ENCODE measurements around the gene LRP2. TPM values are rescaled to one million over a fixed set of nuclear protein-coding genes. Genes with fewer than 3 reads are reported as not detected.

Gene LRP2
- total RNA-seq, 4 donors from 2014 or later = not detected

GRCh38 chr2:169160926-169161481 is 201.3 kb downstream of the LRP2 start:
- H3K27ac ChIP-seq = no peak overlapping the region
- no peak overlapping the region for H3K4me3 ChIP-seq
- no peak for ATAC-seq
- TF ChIP-seq EP300 (IDR thresholded peaks at IDR 0.05) (no peak), POLR2AphosphoS5 (IDR thresholded peaks at IDR 0.05) (no peak), POLR2A (IDR thresholded peaks at IDR 0.05) (no peak), CTCF (IDR thresholded peaks at IDR 0.05) (no peak)
- WGBS, 2 donors (ENCODE audit: low coverage in 1 of 2) = 80 to 82% methylated on average over 1 to 2 of the region's 2 CpGs
- H3K9me3 ChIP-seq = no peaks in the 10 kb centered on the region
- H3K27me3 ChIP-seq = no peaks in the 10 kb centered on the region
- no peaks in the 10 kb centered on the region for H3K4me1 ChIP-seq
- no peaks in the 10 kb centered on the region for H3K36me3 ChIP-seq

DNA sequence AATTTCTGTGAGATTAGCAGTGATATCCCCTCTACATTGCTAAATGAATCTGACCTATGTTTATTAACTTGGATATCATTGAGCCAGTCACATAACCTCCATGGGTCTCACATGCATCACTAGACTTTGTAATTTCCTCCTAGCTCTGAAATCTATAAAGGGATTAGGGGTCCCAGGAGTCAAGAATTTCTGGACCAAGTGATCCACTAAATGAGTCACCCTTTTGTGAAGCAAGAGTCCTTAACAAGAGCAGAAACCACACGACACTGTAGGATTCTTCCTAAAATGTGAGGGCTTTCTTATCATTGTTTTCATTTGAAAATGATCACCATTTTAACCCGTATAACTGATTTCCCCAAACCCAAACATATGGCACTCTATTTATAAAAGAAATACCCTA is 202.6 kb downstream of the LRP2 start:
- Histone ChIP-seq H3K27ac (no peak overlapping the region), H3K9me3 (peaks cover 0 to 6% (median 0%) of the 10 kb centered on the region in 3 donors), H3K4me1 (no peaks in the 10 kb centered on the region), H3K4me3 (no peak overlapping the region), H3K27me3 (no peaks in the 10 kb centered on the region), H3K36me3 (no peaks in the 10 kb centered on the region)
- WGBS, 2 donors (ENCODE audit: low coverage in 1 of 2) = 29 to 47% methylated on average over 1 to 2 of the region's 2 CpGs
- no peak for ATAC-seq
- no peak for TF ChIP-seq POLR2A (IDR thresholded peaks at IDR 0.05)
- no peak for TF ChIP-seq EP300 (IDR thresholded peaks at IDR 0.05)

DNA sequence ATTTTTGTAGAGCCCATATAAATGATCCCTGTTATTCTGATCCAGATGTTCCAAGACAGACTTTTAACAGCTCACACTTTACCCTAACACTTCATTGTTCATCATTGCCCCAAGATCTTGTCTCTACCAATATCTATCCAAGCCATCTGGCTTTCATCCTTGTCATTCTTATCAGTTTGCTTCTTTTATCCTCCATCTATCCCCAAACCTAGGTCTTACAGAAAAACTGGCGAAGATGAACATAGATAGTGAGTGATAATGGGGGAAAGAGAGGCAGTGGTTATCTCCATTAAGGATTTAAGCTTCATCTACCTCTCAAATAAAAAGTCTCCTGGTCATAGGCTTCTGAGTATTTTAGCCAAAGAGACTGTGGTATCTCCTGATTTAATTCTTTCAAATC is 203.5 kb downstream of the LRP2 start:
- Histone ChIP-seq H3K4me3 (no peak overlapping the region), H3K36me3 (no peaks in the 10 kb centered on the region), H3K9me3 (peaks cover 0 to 14% (median 0%) of the 10 kb centered on the region in 3 donors), H3K27ac (no peak overlapping the region), H3K4me1 (no peaks in the 10 kb centered on the region), H3K27me3 (no peaks in the 10 kb centered on the region)
- TF ChIP-seq POLR2A (IDR thresholded peaks at IDR 0.05) (no peak), EP300 (IDR thresholded peaks at IDR 0.05) (no peak)
- WGBS, 2 donors (ENCODE audit: low coverage in 1 of 2) = 20 to 27% methylated on average over 1 of the region's 1 CpG
- no peak for ATAC-seq

- TF ChIP-seq EP300 (IDR thresholded peaks at IDR 0.05) (no peak), CTCF (IDR thresholded peaks at IDR 0.05) (no peak)
- Histone ChIP-seq H3K27me3 (no peaks in the 10 kb centered on the region), H3K9me3 (no peaks in the 10 kb centered on the region), H3K27ac (no peak overlapping the region), H3K36me3 (no peaks in the 10 kb centered on the region), H3K4me1 (no peaks in the 10 kb centered on the region), H3K4me3 (no peak overlapping the region)
- ATAC-seq = no peak
- 95 to 100% methylated on average over 2 of the region's 2 CpGs for WGBS, 2 donors (ENCODE audit: low coverage in 1 of 2)
Measured at GRCh38 chr2:169146220-169146619, 216.1 kb downstream of the LRP2 start.

GRCh38 chr2:169143998-169144397 is 218.3 kb downstream of the LRP2 start:
- H3K4me3 ChIP-seq = no peak overlapping the region
- no peaks in the 10 kb centered on the region for H3K27me3 ChIP-seq
- no peaks in the 10 kb centered on the region for H3K9me3 ChIP-seq
- H3K27ac ChIP-seq = no peak overlapping the region
- no peak for ATAC-seq
- TF ChIP-seq POLR2A (IDR thresholded peaks at IDR 0.05) (no peak), CTCF (IDR thresholded peaks at IDR 0.05) (no peak), POLR2AphosphoS5 (IDR thresholded peaks at IDR 0.05) (no peak), EP300 (IDR thresholded peaks at IDR 0.05) (no peak)
- H3K36me3 ChIP-seq = no peaks in the 10 kb centered on the region
- WGBS, 2 donors (ENCODE audit: low coverage in 1 of 2) = 76 to 77% methylated on average over 3 of the region's 3 CpGs
- H3K4me1 ChIP-seq = no peaks in the 10 kb centered on the region

DNA sequence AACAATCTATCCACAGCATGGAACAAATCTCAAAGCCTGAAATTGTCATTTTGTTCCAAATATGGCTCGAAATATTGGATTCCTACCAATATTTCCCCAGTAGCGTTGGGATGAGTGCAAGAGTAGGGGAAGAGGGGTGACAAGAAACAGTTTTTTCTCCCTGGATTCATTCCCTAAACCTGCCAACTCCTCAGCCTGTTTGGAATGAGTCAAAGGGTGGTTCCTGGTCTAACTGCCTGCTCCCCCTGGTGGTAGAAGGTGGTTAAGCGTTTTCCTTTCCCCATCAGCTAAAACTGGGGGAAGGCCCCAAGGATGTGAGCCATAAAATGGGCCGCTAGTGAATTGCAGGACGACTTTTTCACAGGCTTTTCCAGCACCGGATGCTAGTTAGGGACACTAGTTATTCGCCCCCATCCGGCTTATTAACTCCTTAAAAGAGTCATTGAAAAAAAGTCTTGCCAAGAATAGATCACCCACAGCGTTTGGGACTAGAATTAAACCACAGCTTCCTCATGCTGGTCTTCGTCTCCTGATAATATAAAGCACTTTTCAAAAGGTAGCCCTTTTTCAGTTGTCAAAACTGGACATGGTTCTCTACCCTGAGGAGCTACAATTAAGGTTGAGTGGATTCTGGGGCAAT is 220.5 kb downstream of the LRP2 start:
- ATAC-seq = no peak
- Histone ChIP-seq H3K36me3 (no peaks in the 10 kb centered on the region), H3K9me3 (no peaks in the 10 kb centered on the region), H3K27ac (no peak overlapping the region), H3K27me3 (no peaks in the 10 kb centered on the region), H3K4me1 (no peaks in the 10 kb centered on the region), H3K4me3 (no peak overlapping the region)
- 33% methylated on average over 10 of the region's 10 CpGs; no CpG with 5 or more reads in 1 of the 2 donors for WGBS, 2 donors (ENCODE audit: low coverage in 1 of 2)
- TF ChIP-seq EP300 (IDR thresholded peaks at IDR 0.05) (no peak), CTCF (IDR thresholded peaks at IDR 0.05) (peak; percentile 26 to 63 (median 47))

Data from gastroesophageal sphincter (tissue), 4 donors.